SW 1271 (cell line): ENCODE measurements around the gene NME7.

ENCODE experiments used
- DNase-seq, 2 experiments: peaks; one replicate each; lab custom pipeline; 2025; lab: John Stamatoyannopoulos, UW

Gene NME7

GRCh38 chr1:169106921-169107602 is 260.5 kb downstream of the NME7 start:
- DNase-seq = peak in 1 of 2 experiments; percentile 31

GRCh38 chr1:169106095-169106920 is 261.3 kb downstream of the NME7 start, which contains the start of gene ATP1B1:
Gene ATP1B1 (plus strand): TSS chr1:169106690. CDS start chr1:169106830, 140 bp downstream.
- DNase-seq = peak; percentile 54 to 78

GRCh38 chr1:169105434-169106094 is 262.0 kb downstream of the NME7 start:
- peak; percentile 8 to 29 for DNase-seq

GRCh38 chr1:169105087-169105433 is 262.5 kb downstream of the NME7 start:
- no peak for DNase-seq

GRCh38 chr1:169103480-169103893 is 264.1 kb downstream of the NME7 start:
- DNase-seq = no peak

- no peak for DNase-seq
Measured at GRCh38 chr1:169103002-169103401, 264.6 kb downstream of the NME7 start.

- DNase-seq = no peak
Measured at GRCh38 chr1:169102567-169102966, 265.0 kb downstream of the NME7 start.

GRCh38 chr1:169100651-169101088 is 266.9 kb downstream of the NME7 start:
- DNase-seq = no peak

- no peak for DNase-seq
Measured at GRCh38 chr1:169100208-169100607, 267.4 kb downstream of the NME7 start.

GRCh38 chr1:169099561-169099960 is 268.0 kb downstream of the NME7 start:
- no peak for DNase-seq

GRCh38 chr1:169098380-169098779 is 269.2 kb downstream of the NME7 start:
- no peak for DNase-seq

GRCh38 chr1:169094897-169095569 is 272.6 kb downstream of the NME7 start:
- DNase-seq = no peak

- no peak for DNase-seq
Measured at GRCh38 chr1:169092399-169092798, 275.2 kb downstream of the NME7 start.

GRCh38 chr1:169091480-169091941 is 276.1 kb downstream of the NME7 start:
- DNase-seq = no peak

GRCh38 chr1:169090900-169091311 is 276.7 kb downstream of the NME7 start:
- DNase-seq = no peak

GRCh38 chr1:169090308-169090899 is 277.2 kb downstream of the NME7 start:
- no peak for DNase-seq

GRCh38 chr1:169089776-169090175 is 277.8 kb downstream of the NME7 start:
- DNase-seq = no peak

- no peak for DNase-seq
Measured at GRCh38 chr1:169087876-169088275, 279.7 kb downstream of the NME7 start.

GRCh38 chr1:169086603-169087455 is 280.8 kb downstream of the NME7 start:
- no peak for DNase-seq

GRCh38 chr1:169085911-169086310 is 281.7 kb downstream of the NME7 start:
- no peak for DNase-seq
